HK-2 (cell line): Measurements from ENCODE around the gene HCRTR2.

ENCODE experiments used
- DNase-seq: peaks from one replicate; pipeline ENCODE4 v3.0.0-alpha.2; 2018; ENCODE audit not compliant: unreplicated experiment

The HCRTR2 gene

DNA sequence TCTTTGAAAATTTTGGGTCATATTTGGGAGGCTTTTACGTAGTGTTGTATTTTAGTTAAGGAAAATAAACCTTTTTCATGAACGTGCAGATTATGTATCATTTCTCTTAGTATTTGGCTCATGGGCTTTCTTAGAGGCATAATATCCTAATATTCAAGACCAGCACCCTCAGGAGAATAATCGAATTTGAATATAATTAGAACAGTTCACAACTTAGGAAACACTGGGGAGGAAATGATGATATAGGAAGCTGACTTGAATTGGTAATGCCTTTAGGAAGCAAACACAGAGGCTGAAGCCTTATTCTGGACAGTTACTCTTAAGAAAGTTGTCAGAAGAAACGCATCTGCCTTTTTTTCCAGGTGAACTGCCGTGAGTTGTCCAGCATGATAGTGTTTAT is 152.9 kb downstream of the HCRTR2 start, which contains the start of gene GFRAL:
GFRAL (plus strand) TSS at position 301 of the 400 bp plus-strand sequence; CDS start at position 387, 86 bp downstream.
- DNase-seq, result no peak
